Stimulated activated CD8-positive, alpha-beta memory T cell treated with anti-CD3 and anti-CD28 coated beads, Interleukin-4, amount 100 ng/mL, for 48 hours (primary cell): Measurements from ENCODE around the gene COL3A1.

ENCODE experiments used
- DNase-seq: peaks from one replicate; pipeline ENCODE4 v3.0.0-alpha.2; 2020

Gene COL3A1

GRCh38 chr2:189018631-189019030, 44.5 kb downstream of the COL3A1 start:
- DNase-seq = no peak

GRCh38 chr2:189020179-189020578, 46.0 kb downstream of the COL3A1 start:
- DNase-seq = no peak

- no peak for DNase-seq
These were observed 47.9 kb downstream of the COL3A1 start for GRCh38 chr2:189022053-189022481.

GRCh38 chr2:189022492-189022891, 48.3 kb downstream of the COL3A1 start:
- DNase-seq = no peak

GRCh38 chr2:189024901-189025618, 50.9 kb downstream of the COL3A1 start:
- DNase-seq = no peak

- no peak for DNase-seq
These were observed 63.3 kb downstream of the COL3A1 start for GRCh38 chr2:189037518-189037917.

- DNase-seq = no peak
These were observed 71.7 kb downstream of the COL3A1 start for GRCh38 chr2:189045836-189046235.

GRCh38 chr2:189046320-189046719, 72.1 kb downstream of the COL3A1 start:
- no peak for DNase-seq

- DNase-seq = no peak
These were observed 73.2 kb downstream of the COL3A1 start for GRCh38 chr2:189047171-189047888.

- DNase-seq = no peak
These were observed 74.0 kb downstream of the COL3A1 start for GRCh38 chr2:189048189-189048588.

- DNase-seq = no peak
These were observed 75.6 kb downstream of the COL3A1 start for GRCh38 chr2:189049709-189050164.

GRCh38 chr2:189050165-189050712, 76.1 kb downstream of the COL3A1 start:
- DNase-seq = no peak

- no peak for DNase-seq
These were observed 82.3 kb downstream of the COL3A1 start for GRCh38 chr2:189056200-189057106.

- no peak for DNase-seq
These were observed 83.1 kb downstream of the COL3A1 start for GRCh38 chr2:189057316-189057715.

GRCh38 chr2:189060096-189060642, 86.0 kb downstream of the COL3A1 start:
- DNase-seq = no peak
